Measurements from ENCODE around the gene DR1.

- no peak for TF ChIP-seq CTCF (IDR thresholded peaks at IDR 0.05; ENCODE audit: insufficient read depth, low read length)
- no peak for TF ChIP-seq GABPA (IDR thresholded peaks at IDR 0.05; ENCODE audit: low read depth)
- no peak for TF ChIP-seq SPI1 (IDR thresholded peaks at IDR 0.05; ENCODE audit: borderline replicate concordance, low read depth)
- no peak for TF ChIP-seq REST (IDR thresholded peaks at IDR 0.05; ENCODE audit: insufficient replicate concordance, low read depth)
These were observed 6.5 kb upstream of the DR1 start for GRCh38 chr1:93339171-93339697.
